Measurements from ENCODE around the gene RNF208. TPM values are rescaled to one million over a fixed set of nuclear protein-coding genes. Genes with fewer than 3 reads are reported as not detected.

RNF208 gene
- polyA plus RNA-seq, 1 donor from 2014 or later, result not detected

DNA sequence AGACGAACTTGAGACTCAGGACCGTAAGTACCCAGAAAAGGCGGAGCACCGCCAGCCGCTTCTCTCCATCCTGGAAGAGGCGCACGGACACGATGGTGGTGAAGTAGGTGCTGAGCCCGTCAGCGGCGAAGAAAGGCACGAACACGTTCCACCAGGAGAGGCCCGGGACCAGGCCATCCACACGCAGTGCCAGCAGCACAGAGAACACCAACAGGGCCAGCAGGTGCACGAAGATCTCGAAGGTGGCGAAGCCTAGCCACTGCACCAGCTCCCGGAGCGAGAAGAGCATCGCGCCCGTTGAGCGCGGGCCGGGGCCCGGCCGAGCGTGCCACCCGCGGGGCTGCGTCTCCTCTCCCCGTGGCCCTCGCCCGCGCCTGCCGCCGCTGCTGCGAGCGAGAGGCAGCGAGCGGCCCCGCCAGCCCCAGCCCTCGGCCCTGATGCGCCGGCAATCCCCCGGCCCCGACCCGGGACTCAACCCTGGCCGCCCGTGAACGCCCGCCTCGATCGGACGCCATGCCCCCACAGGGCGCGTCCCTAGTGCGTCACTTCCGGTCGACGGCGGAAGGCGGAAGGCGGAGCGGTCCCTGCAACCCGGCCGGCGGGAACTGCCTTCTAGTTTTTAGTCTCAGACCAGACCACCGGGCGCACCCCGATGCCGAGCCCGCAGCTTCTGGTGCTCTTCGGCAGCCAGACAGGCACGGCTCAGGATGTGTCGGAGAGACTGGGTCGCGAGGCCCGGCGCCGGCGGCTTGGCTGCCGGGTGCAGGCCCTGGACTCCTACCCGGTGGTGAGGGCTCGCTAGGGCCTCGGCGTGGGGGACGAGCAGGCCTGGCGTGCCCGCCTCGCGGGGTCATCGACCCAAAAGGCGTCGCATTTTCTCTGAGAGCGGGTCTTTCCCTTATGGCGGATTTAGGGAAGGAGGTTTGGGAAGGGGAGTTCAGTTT is 16.6 kb downstream of the RNF208 start, which contains the start of the genes NDOR1 and TMEM203:
Gene NDOR1, plus strand, starts transcription at position 575 of the 944 bp plus-strand sequence. Its CDS starts 78 bp downstream, at position 653.
Gene TMEM203, minus strand, starts transcription at position 523 of the 944 bp plus-strand sequence. Its CDS starts 234 bp downstream, at position 289.
- H3K36me3 Mint-ChIP-seq, result no peaks in the 10 kb centered on the region
- peak within 1 kb of the TSS; percentile 90 to 96 (median 94) for H3K4me3 Mint-ChIP-seq
- H3K4me1 Mint-ChIP-seq, result peaks cover 23 to 24% (median 24%) of the 10 kb centered on the region in 3 donors
- peak within 1 kb of the TSS; percentile 93 to 96 (median 94) for H3K27ac Mint-ChIP-seq
- no peaks in the 10 kb centered on the region for H3K9me3 Mint-ChIP-seq
- H3K27me3 Mint-ChIP-seq, result no peaks in the 10 kb centered on the region

GRCh38 chr9:137204731-137205125 is 17.3 kb downstream of the RNF208 start:
- H3K4me3 Mint-ChIP-seq, result peak overlapping the region; percentile 90 to 96 (median 94)
- H3K4me1 Mint-ChIP-seq, result peaks cover 23 to 24% (median 24%) of the 10 kb centered on the region in 3 donors
- no peaks in the 10 kb centered on the region for H3K9me3 Mint-ChIP-seq
- no peaks in the 10 kb centered on the region for H3K36me3 Mint-ChIP-seq
- H3K27me3 Mint-ChIP-seq, result no peaks in the 10 kb centered on the region
- H3K27ac Mint-ChIP-seq, result peak overlapping the region; percentile 93 to 96 (median 94)

DNA sequence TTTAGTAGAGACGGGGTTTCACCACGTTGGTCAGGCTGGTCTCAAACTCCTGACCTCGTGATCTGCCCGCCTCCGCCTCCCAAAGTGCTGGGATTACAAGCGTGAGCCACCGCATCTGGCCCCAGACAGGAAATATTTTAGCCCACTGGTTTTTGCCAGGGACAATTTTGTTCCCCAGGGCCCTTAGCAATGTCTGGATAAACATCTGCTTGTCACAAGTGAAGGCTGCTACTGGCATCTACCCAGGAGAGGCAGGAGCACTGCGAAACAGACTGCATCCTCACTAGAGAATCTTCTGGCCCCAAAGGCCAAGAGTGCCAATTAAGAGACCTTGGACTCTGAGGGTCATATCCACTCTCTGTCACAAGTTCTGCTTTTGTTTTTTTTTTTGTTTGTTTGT is 19.1 kb downstream of the RNF208 start:
- Mint-ChIP-seq H3K9me3 (no peaks in the 10 kb centered on the region), H3K36me3 (no peaks in the 10 kb centered on the region), H3K4me3 (peak overlapping the region in 3 of 4 donors; percentile 47 to 99 (median 60)), H3K27ac (peak overlapping the region in 1 of 3 donors; percentile 84), H3K4me1 (peaks cover 23 to 24% (median 24%) of the 10 kb centered on the region in 3 donors), H3K27me3 (no peaks in the 10 kb centered on the region)

GRCh38 chr9:137201205-137201868 is 20.7 kb downstream of the RNF208 start:
- Mint-ChIP-seq H3K27ac (peak overlapping the region; percentile 84 to 99 (median 94)), H3K27me3 (no peaks in the 10 kb centered on the region), H3K4me1 (peaks cover 15 to 19% (median 15%) of the 10 kb centered on the region in 3 donors), H3K9me3 (no peaks in the 10 kb centered on the region), H3K36me3 (no peaks in the 10 kb centered on the region), H3K4me3 (peak overlapping the region; percentile 86 to 99 (median 92))

- Mint-ChIP-seq H3K9me3 (no peaks in the 10 kb centered on the region), H3K4me3 (peak within 1 kb of the TSS; percentile 86 to 99 (median 92)), H3K4me1 (peaks cover 12 to 16% (median 15%) of the 10 kb centered on the region in 3 donors), H3K27ac (peak within 1 kb of the TSS; percentile 84 to 99 (median 94)), H3K27me3 (no peaks in the 10 kb centered on the region), H3K36me3 (no peaks in the 10 kb centered on the region)
Measured at GRCh38 chr9:137200311-137201204, 21.5 kb downstream of the RNF208 start, which contains the start of gene TPRN. TSS of gene TPRN (minus strand) at chr9:137200741. CDS start at chr9:137200711, 30 bp downstream.

DNA sequence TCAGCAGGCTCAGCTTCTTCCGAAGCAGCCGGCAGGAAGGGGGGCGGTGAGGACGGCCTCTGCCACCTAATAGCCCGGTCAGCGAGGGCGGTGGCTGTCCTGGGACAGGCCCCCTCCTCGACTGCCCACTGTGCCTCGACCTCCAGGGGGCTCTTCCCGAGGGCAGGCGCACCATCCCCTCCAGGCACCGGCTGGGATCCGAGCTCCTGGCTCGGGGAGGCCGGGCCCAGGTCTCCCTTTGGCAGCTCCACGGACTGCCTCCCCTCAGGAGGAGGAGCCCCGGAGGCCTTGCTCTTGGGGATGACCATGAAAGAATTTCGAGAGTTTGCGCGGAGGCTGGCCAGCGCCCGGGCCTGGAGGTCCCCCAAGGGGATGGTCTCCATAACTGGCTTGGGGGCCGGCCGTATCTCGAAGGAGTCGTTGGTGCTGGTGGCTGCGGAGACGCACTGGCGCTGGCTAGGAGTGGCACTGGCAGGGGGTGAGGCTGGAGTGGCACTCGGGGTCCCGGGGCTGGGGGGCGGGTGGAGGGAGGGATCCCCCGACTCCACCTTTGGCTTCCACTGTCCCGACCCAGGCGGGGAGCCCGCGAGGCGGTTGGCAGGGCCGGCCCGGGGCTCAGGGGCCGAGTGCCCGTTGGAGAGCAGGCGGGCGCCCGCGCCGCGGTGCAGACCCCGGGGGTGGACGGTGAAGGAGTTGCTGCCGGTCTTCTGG is 22.5 kb downstream of the RNF208 start:
- Mint-ChIP-seq H3K4me1 (peaks cover 11 to 15% (median 12%) of the 10 kb centered on the region in 3 donors), H3K4me3 (peak overlapping the region; percentile 61 to 92 (median 76)), H3K9me3 (no peaks in the 10 kb centered on the region), H3K27ac (peak overlapping the region in 1 of 3 donors; percentile 17), H3K27me3 (no peaks in the 10 kb centered on the region), H3K36me3 (no peaks in the 10 kb centered on the region)

GRCh38 chr9:137198902-137199283 is 23.1 kb downstream of the RNF208 start:
- no peaks in the 10 kb centered on the region for H3K27me3 Mint-ChIP-seq
- H3K27ac Mint-ChIP-seq, result no peak overlapping the region
- H3K36me3 Mint-ChIP-seq, result no peaks in the 10 kb centered on the region
- peaks cover 8 to 9% (median 9%) of the 10 kb centered on the region in 3 donors for H3K4me1 Mint-ChIP-seq
- peak overlapping the region in 1 of 4 donors; percentile 57 for H3K4me3 Mint-ChIP-seq
- H3K9me3 Mint-ChIP-seq, result no peaks in the 10 kb centered on the region

DNA sequence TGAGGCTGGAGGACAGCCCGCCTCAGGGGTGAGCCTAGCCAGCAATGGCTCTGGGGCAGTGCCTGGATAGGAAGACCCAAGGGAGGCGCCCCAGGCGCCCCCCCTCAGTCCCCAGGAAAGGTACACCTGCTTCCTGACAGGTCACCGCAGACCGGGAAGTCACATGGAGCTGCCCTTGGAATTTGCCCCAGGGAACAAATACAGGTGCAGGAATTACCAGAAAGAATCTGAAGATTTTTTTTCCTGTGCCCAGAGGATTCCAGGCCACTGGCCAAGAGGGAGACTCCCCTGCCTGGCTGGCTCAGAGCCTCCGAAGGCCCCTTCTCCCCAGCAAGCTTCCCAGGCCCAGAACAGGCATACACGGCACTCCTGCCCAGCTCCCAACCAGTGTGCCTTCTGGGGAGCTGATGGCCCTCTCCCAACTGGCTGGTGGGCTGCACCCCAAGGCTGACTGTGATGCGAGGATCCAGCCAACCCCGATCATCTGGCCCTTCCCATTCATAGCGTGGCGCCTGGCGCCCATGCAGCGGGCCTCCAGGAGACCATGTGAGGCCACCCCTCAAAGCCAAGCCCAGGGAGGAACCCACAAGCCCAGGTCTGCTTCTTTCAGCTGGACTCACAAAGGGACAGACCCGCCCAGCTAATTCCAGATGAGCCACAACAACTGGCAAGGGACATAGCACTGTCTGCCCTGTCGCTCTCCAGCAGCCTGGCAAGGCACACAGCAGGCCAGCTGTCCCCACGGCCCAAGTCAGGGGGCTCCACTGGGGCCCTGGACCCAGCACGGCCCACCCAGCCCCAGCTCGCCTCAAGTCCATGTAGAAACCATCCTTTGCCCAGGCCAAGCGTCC is 23.8 kb downstream of the RNF208 start:
- peak overlapping the region in 1 of 3 donors; percentile 39 for H3K27ac Mint-ChIP-seq
- no peaks in the 10 kb centered on the region for H3K9me3 Mint-ChIP-seq
- no peaks in the 10 kb centered on the region for H3K27me3 Mint-ChIP-seq
- H3K4me3 Mint-ChIP-seq, result peak overlapping the region in 2 of 4 donors; percentile 4 to 57
- H3K4me1 Mint-ChIP-seq, result peaks cover 8 to 9% (median 9%) of the 10 kb centered on the region in 3 donors
- H3K36me3 Mint-ChIP-seq, result no peaks in the 10 kb centered on the region

GRCh38 chr9:137195525-137196220 is 26.4 kb downstream of the RNF208 start:
- no peaks in the 10 kb centered on the region for H3K27me3 Mint-ChIP-seq
- H3K4me1 Mint-ChIP-seq, result peaks cover 0 to 1% (median under 1%) of the 10 kb centered on the region in 3 donors
- peak overlapping the region in 2 of 4 donors; percentile 39 to 63 for H3K4me3 Mint-ChIP-seq
- H3K9me3 Mint-ChIP-seq, result no peaks in the 10 kb centered on the region
- H3K27ac Mint-ChIP-seq, result peak overlapping the region in 1 of 3 donors; percentile 80
- H3K36me3 Mint-ChIP-seq, result no peaks in the 10 kb centered on the region

DNA sequence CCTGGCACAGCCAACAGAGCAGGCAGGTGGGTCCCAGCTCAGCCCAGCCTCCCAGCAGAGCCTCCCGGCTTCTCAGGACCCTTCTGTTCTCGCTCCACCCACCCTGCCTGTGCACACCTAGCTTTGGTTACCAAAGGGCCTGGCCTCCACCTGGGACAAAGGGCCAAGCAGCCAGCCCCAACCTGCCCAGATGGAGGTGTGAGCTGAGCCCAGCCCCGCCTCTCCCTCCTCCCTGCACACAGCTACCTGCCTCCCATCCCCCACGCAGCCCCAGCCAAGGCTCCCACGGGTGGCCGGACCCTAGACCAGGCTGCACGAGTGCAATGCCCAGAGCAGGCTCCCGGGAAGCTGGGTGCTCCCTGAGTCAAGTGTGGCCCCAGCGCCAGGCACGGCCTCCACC is 27.1 kb downstream of the RNF208 start:
- no peaks in the 10 kb centered on the region for H3K27me3 Mint-ChIP-seq
- peaks cover 0 to 4% (median 0%) of the 10 kb centered on the region in 3 donors for H3K4me1 Mint-ChIP-seq
- H3K36me3 Mint-ChIP-seq, result no peaks in the 10 kb centered on the region
- no peaks in the 10 kb centered on the region for H3K9me3 Mint-ChIP-seq
- H3K27ac Mint-ChIP-seq, result peak overlapping the region in 1 of 3 donors; percentile 80
- H3K4me3 Mint-ChIP-seq, result peak overlapping the region in 1 of 4 donors; percentile 63

DNA sequence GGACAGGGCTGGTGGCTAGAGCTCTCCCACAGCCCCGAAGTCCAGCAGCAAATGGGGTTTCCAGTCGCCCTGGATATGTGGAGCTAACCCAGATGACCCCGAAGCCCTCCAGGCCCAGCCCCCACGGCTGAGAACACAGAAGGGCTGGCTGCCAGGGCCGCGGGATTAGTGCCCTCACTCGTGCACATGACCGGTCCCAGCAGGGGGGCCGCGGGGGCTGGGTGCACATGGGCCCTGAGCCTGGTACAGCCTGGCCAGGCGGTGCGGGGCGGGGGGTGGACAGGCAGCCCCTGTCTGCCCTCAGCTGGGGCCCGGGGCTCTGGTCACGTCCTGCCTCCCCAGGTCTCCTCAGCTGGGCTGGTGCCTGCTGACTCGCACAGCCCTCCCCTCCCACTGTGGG is 27.7 kb downstream of the RNF208 start:
- peaks cover 0 to 7% (median under 1%) of the 10 kb centered on the region in 3 donors for H3K4me1 Mint-ChIP-seq
- H3K36me3 Mint-ChIP-seq, result no peaks in the 10 kb centered on the region
- H3K9me3 Mint-ChIP-seq, result no peaks in the 10 kb centered on the region
- H3K27ac Mint-ChIP-seq, result no peak overlapping the region
- H3K4me3 Mint-ChIP-seq, result no peak overlapping the region
- no peaks in the 10 kb centered on the region for H3K27me3 Mint-ChIP-seq

DNA sequence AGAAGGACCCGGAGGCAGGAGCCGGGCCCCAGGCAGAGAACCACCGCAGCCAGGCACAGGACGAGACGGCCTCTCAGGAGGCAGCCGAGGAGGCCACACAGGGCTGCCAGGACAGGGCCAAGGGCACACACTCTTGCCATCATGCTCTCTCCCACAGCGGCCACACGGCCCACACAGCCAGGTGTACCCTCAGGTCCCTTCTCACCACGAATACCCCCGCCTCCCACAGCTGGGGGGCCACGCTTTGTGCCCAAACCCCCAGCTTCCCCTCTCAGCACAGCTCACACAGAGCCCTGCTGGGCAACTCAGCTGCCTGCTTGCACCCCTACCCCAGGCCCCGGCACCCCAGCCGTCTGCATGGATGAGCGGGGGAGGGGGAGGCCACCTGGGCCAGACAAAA is 28.3 kb downstream of the RNF208 start:
- H3K4me3 Mint-ChIP-seq, result no peak overlapping the region
- no peak overlapping the region for H3K27ac Mint-ChIP-seq
- H3K36me3 Mint-ChIP-seq, result no peaks in the 10 kb centered on the region
- H3K27me3 Mint-ChIP-seq, result no peaks in the 10 kb centered on the region
- peaks cover 0 to 11% (median 5%) of the 10 kb centered on the region in 3 donors for H3K4me1 Mint-ChIP-seq
- no peaks in the 10 kb centered on the region for H3K9me3 Mint-ChIP-seq
